AG10803 (cell line): Measurements from ENCODE around the gene PRG2.

ENCODE experiments used
- DNase-seq: peaks from one replicate; pipeline ENCODE4 v3.0.0; 2010; ENCODE audit warnings: low read depth
- H3K4me3 ChIP-seq: 2 replicates; pipeline ENCODE4 v1.5.1; 2011; ENCODE audit warnings: mild to moderate bottlenecking, low read length, control low read depth
- TF ChIP-seq, protein P1 (sequence below): conservative IDR thresholded peaks from 2 replicates; pipeline ENCODE4 v1.5.1; 2011; ENCODE audit warnings: mild to moderate bottlenecking, low read length, control low read depth, inconsistent platforms

Gene PRG2

DNA sequence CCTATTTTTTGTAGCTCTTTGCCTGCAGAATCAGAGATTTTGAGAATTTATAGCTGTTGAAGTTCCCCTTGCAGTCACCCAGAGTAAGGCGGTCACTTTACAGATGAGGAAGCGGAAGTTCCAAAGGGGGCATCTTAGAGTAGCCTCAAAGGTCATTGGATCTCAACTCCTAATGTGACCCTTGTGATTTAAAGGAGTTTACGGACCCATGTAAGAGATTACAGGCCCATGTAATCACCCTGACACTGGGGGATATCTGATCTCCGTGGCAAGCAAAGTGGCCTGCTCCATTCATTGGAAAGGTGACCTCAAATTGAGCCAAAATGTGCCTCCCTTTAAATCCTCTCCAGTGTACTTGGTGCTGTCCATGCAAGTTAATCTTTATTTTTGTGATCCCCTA lies 36.6 kb downstream of the PRG2 start:
- H3K4me3 ChIP-seq = no peak overlapping the region
- no peak for DNase-seq
- TF ChIP-seq, protein P1, sequence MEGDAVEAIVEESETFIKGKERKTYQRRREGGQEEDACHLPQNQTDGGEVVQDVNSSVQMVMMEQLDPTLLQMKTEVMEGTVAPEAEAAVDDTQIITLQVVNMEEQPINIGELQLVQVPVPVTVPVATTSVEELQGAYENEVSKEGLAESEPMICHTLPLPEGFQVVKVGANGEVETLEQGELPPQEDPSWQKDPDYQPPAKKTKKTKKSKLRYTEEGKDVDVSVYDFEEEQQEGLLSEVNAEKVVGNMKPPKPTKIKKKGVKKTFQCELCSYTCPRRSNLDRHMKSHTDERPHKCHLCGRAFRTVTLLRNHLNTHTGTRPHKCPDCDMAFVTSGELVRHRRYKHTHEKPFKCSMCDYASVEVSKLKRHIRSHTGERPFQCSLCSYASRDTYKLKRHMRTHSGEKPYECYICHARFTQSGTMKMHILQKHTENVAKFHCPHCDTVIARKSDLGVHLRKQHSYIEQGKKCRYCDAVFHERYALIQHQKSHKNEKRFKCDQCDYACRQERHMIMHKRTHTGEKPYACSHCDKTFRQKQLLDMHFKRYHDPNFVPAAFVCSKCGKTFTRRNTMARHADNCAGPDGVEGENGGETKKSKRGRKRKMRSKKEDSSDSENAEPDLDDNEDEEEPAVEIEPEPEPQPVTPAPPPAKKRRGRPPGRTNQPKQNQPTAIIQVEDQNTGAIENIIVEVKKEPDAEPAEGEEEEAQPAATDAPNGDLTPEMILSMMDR = no peak

DNA sequence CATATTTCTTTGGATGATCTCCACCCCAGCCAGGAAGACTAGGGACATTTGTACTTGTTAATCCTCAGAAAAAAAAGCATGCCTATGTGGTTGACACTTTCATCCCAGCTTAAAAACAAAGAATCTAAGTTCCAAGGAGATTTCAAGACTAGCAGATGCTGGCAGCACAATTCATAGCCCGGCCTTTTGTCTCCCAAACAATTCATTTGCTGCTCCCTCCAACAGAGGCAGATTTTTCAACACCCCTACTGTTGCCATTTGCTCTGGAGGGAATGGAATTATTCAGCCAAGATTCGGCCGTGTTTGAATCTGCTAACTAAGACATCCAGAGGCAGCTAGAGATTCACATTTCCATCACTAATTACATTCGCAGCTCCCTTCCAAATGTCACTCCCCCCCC lies 37.0 kb downstream of the PRG2 start:
- no peak overlapping the region for H3K4me3 ChIP-seq
- no peak for DNase-seq
- TF ChIP-seq, protein P1 = no peak

- TF ChIP-seq, protein P1 = no peak
- DNase-seq = no peak
- no peak overlapping the region for H3K4me3 ChIP-seq
These were observed 37.4 kb downstream of the PRG2 start for GRCh38 chr11:57353036-57353435.

DNA sequence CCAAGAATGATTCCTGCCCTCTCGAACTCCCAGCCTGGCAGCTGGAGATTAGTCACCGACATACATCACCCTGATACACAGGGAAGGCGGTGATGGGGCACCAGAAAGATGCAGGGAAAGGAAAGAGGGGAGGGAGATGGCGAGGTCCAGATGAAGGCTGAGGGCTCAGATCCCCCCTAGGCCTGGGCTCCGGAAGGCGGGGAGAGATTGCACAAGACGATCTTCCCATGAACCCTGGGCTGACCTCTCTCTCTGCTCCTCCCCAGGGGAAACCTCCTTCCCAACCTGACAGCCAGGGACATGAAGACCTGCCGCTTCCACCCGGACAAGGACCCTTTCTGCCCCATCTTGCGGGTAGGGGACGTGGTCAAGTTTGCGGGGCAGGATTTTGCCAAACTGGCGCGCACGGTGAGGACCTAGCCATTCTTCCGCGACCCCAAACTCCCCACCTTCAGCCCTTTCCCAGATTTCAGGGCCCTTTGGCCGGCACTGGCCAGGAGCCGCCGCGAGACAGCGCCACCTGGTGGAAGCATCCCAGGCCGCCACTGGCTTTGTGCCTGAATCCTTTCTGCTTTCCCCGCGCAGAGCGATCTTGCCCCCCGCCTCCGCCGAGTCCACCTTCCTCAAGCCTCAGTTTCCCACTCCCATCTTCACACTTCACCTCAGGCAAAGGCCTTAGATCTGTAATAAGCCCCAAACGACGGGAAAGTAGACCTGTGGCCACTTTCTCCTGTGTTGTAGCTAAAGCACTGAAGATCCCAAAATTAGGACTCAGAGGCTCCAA lies 40.8 kb downstream of the PRG2 start:
- peak; percentile 21 for DNase-seq

DNA sequence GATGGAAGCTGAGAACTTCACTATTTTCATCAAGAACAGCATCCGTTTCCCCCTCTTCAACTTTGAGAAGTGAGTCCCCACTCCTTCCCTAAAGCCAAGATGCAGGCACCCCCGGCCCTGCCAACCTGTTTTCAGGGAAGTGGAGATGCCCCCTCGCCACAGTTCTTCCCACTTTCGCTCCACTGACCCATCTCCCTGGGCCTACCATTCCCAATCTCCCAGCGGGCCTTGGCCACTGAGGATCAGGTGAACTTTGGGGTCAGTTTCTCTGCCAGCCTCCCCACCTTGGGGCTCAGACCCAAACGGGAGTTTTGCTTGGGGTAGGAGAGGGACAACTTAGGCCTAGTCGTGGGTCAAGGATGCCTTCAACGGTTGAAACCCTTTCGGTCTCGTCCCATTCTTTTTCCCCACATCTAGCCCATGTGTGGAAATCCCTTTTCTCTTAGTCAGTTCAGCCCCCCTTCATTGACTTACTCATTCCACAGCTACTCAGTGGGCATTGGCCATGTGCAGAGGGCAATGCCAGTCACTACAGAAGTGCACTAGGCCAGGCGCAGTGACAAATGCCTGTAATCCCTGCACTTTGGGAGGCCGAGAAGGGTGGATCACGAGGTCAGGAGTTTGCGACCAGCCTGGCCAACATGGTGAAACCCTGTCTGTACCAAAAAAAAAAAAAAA lies 41.7 kb downstream of the PRG2 start:
- TF ChIP-seq, protein P1 = no peak
- H3K4me3 ChIP-seq = no peak overlapping the region
- DNase-seq = peak; percentile 7

More for the DNA sequence above, 40.8 kb downstream of the PRG2 start:
- H3K4me3 ChIP-seq = no peak overlapping the region
- TF ChIP-seq, protein P1 = peak; percentile 78

DNA sequence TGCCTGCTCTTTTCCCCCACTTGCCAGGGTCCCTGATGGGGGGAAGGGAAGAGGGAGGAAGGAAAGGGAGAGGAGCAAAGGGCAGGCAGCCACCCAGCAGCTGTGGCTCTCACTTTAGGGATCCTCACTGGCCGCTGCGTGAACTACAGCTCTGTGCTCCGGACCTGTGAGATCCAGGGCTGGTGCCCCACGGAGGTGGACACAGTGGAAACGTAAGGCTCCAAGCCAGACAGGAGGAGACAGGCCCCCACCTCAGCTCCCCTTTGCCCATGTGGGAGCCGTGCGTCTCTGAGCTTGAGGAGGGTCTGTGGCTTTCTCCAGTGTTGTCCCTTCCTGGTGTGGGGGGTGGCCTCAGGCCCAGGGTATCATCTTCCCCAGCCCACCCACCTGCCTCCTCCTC lies 42.4 kb downstream of the PRG2 start:
- H3K4me3 ChIP-seq = no peak overlapping the region
- TF ChIP-seq, protein P1 = no peak
- DNase-seq = no peak

GRCh38 chr11:57347336-57347735 lies 43.1 kb downstream of the PRG2 start:
- no peak overlapping the region for H3K4me3 ChIP-seq
- TF ChIP-seq, protein P1 = no peak
- DNase-seq = no peak
